DMS79 treated with DMSO at 0.1 percent for 48 hours (cell line): ENCODE measurements around the gene CRACR2B.

Experiments used
- DNase-seq: peaks from one replicate; lab custom pipeline; 2025; lab: John Stamatoyannopoulos, UW

The CRACR2B gene

GRCh38 chr11:854601-855329, 27.0 kb downstream of the CRACR2B start:
- DNase-seq = no peak

GRCh38 chr11:855330-855674, 27.6 kb downstream of the CRACR2B start:
- DNase-seq = no peak

GRCh38 chr11:855796-856195, 28.1 kb downstream of the CRACR2B start:
- DNase-seq = no peak

GRCh38 chr11:856397-856796, 28.7 kb downstream of the CRACR2B start:
- DNase-seq = no peak

- DNase-seq = no peak
Measured at GRCh38 chr11:858053-858761, 30.5 kb downstream of the CRACR2B start.

- no peak for DNase-seq
Measured at GRCh38 chr11:858762-859339, 31.1 kb downstream of the CRACR2B start.

GRCh38 chr11:859394-860131, 31.8 kb downstream of the CRACR2B start:
- peak; percentile 45 for DNase-seq

- no peak for DNase-seq
Measured at GRCh38 chr11:860234-861104, 32.8 kb downstream of the CRACR2B start.

GRCh38 chr11:861105-861479, 33.4 kb downstream of the CRACR2B start:
- DNase-seq = no peak

- DNase-seq = no peak
Measured at GRCh38 chr11:862081-862661, 34.5 kb downstream of the CRACR2B start.

GRCh38 chr11:862696-863022, 34.9 kb downstream of the CRACR2B start:
- DNase-seq = no peak

- no peak for DNase-seq
Measured at GRCh38 chr11:863023-863909, 35.5 kb downstream of the CRACR2B start.

GRCh38 chr11:863910-864827, 36.5 kb downstream of the CRACR2B start:
- no peak for DNase-seq

GRCh38 chr11:864898-865297, 37.2 kb downstream of the CRACR2B start:
- DNase-seq = no peak

- DNase-seq = no peak
Measured at GRCh38 chr11:865462-866430, 38.0 kb downstream of the CRACR2B start.

GRCh38 chr11:866481-866880, 38.8 kb downstream of the CRACR2B start:
- no peak for DNase-seq

- no peak for DNase-seq
Measured at GRCh38 chr11:867856-868358, 40.2 kb downstream of the CRACR2B start.

- no peak for DNase-seq
Measured at GRCh38 chr11:868394-868793, 40.7 kb downstream of the CRACR2B start.
